HTERT RPE-1 (cell line): Measurements from ENCODE around the gene TMEM126B.

Experiments
- in situ Hi-C: fragments of 300-500 bp; cut with MboI; formaldehyde crosslinking; loops from 4 replicates; pipeline ENCODE4 v1.14.3; 2020; ENCODE audit warnings: low sequenced_read_pairs

TMEM126B gene

GRCh38 chr11:85680897-85681296, 52.5 kb downstream of the TMEM126B start:
- in situ Hi-C loops: no loop called here

- in situ Hi-C loops: no loop called here
Observed at GRCh38 chr11:85682330-85683305, 54.2 kb downstream of the TMEM126B start.

- in situ Hi-C loops: no loop called here
Observed at GRCh38 chr11:85685125-85685819, 56.9 kb downstream of the TMEM126B start.

GRCh38 chr11:85685820-85686459, 57.5 kb downstream of the TMEM126B start, which contains the start of gene CCDC89:
Gene CCDC89 (minus strand): TSS chr11:85686195. CDS start chr11:85686130, 65 bp downstream.
- in situ Hi-C loops: no loop called here
